Panc1 (cell line): ENCODE measurements around the gene CCN6. TPM values are rescaled to one million over a fixed set of nuclear protein-coding genes. Genes with fewer than 3 reads are reported as not detected.
A peak's percentile ranks its signal among the peaks of the same experiment; 100 is the strongest.

Experiments used
- ATAC-seq: fragments of 200-7000 bp; cut with Tn5 transposase; 2 replicates; pipeline ENCODE4 v1.9.1; 2020; ENCODE audit warnings: mild to moderate bottlenecking, moderate library complexity
- BruUV-seq: library from RNA; stranded (reverse); fragments of 400-500 nt; replicated peaks from 2 replicates; lab custom pipeline; 2021; lab: Mats Ljungman, UMichigan
- CTCF ChIA-PET: fragments of 300-600 bp; sonication (Branson Sonifier 250); formaldehyde crosslinking; loops from one replicate; lab custom pipeline; 2022; ENCODE audit warnings: antibody characterized with exemption; lab: Charles Lee
- POLR2A ChIA-PET: fragments of 300-600 bp; sonication (Branson Sonifier 250); formaldehyde crosslinking; loops from one replicate; lab custom pipeline; 2022; ENCODE audit warnings: antibody characterized with exemption; lab: Charles Lee
- DNase-seq: peaks from one replicate; pipeline ENCODE4 v3.0.0-alpha.2; 2010; ENCODE audit warnings: low read depth, low spot score
- H3K27ac ChIP-seq: 2 replicates; pipeline ENCODE4 v1.5.1; 2011; ENCODE audit warnings: mild to moderate bottlenecking, low read length, inconsistent platforms
- H3K27me3 ChIP-seq: fragments of 200-500 bp; sonication (Bioruptor generic); 2 replicates; pipeline ENCODE4 v1.6.0; 2014; ENCODE audit warnings: low read length, inconsistent platforms; ENCODE audit not compliant: control insufficient read depth, insufficient read depth
- H3K36me3 ChIP-seq: fragments of 200-500 bp; sonication (Bioruptor generic); 2 replicates; pipeline ENCODE4 v1.5.1; 2014; ENCODE audit warnings: inconsistent platforms, mild to moderate bottlenecking, low read length, moderate library complexity; ENCODE audit not compliant: control insufficient read depth, insufficient read depth
- H3K4me1 ChIP-seq: 2 replicates; pipeline ENCODE4 v1.5.1; 2011; ENCODE audit warnings: inconsistent platforms, mild to moderate bottlenecking, low read length, moderate library complexity; ENCODE audit not compliant: control insufficient read depth, insufficient read depth
- H3K4me3 ChIP-seq, 2 experiments: 2 replicates each; pipeline ENCODE4 v1.5.1; 2011 to 2012; ENCODE audit warnings: low read depth in 2 of 2, low read length in 2 of 2, mild to moderate bottlenecking in 2 of 2, inconsistent platforms in 1 of 2, moderate library complexity in 1 of 2
- H3K9me3 ChIP-seq: fragments of 200-500 bp; sonication (Bioruptor generic); 2 replicates; pipeline ENCODE4 v1.5.1; 2014; ENCODE audit warnings: low read depth, mild to moderate bottlenecking, inconsistent platforms, low read length, moderate library complexity; ENCODE audit not compliant: control insufficient read depth, insufficient read depth
- in situ Hi-C: cut with HindIII; loops from 2 replicates; pipeline ENCODE4 v1.10.0; 2016; ENCODE audit warnings: low sequenced_read_pairs, low pct_unique_long_range_greater_than_20kb
- intact Hi-C: fragments of 100-400 bp; cut with micrococcal nuclease; formaldehyde crosslinking; loops from one replicate; pipeline ENCODE4 v1.10.0; 2022; ENCODE audit not compliant: unreplicated experiment
- total RNA-seq: library from RNA; stranded (reverse); gene quantifications from one replicate; pipeline ENCODE4 v1.2.1, GENCODE V29; 2021; ENCODE audit not compliant: unreplicated experiment
- TF ChIP-seq, protein P1 (sequence below), 2 experiments: IDR thresholded peaks; 2 replicates each; pipeline ENCODE4 v1.6.1; 2011 to 2012; ENCODE audit warnings: low read depth in 2 of 2, control low read depth in 1 of 2, low read length in 1 of 2, mild to moderate bottlenecking in 1 of 2, moderate library complexity in 1 of 2; ENCODE audit not compliant: insufficient read depth in 1 of 2
- TF ChIP-seq, protein P2 (sequence below): fragments of 450-650 bp; IDR thresholded peaks from 2 replicates; pipeline ENCODE4 v1.5.1; 2017; ENCODE audit warnings: mild to moderate bottlenecking

CCN6 gene
- total RNA-seq, 1 experiment from 2014 or later, result 3.0 TPM

DNA sequence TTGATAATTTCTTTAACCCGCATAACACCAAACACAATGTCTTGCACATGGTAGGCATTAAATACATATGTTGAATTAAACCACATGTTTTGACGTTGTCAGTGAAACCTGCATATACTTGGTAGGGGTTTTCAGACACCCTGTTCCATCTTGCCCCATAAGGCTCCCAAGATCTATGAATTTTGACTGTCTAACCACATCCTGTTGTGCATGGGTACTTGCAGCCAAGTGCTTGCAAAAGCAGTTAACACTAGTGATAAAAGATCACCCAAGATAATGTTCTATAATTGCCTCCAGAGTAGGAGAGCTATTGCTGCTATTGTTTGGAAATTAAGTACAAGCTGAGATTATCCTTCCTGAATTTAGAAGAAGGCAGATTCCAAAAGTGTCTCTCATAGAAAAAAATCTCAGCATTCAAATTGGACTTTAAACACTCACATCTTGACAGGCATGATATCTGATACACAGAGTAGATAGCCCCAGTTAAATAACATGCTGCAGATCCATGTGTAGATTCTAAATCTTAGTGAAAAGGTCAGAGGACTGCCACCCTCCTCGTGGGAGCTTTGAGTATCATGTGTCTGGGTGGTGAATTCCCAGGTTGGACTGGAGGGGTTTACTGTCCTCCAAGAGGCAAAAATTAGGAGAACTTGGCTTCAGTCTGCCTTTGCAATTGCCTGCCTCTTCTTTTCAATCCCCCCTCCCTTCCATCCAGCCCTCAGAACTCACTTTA is 25.8 kb upstream of the CCN6 start:
- DNase-seq, result no peak
- intact Hi-C loops (no loop called here), in situ Hi-C loops (no loop called here)
- no peak for ATAC-seq
- TF ChIP-seq, protein P1, sequence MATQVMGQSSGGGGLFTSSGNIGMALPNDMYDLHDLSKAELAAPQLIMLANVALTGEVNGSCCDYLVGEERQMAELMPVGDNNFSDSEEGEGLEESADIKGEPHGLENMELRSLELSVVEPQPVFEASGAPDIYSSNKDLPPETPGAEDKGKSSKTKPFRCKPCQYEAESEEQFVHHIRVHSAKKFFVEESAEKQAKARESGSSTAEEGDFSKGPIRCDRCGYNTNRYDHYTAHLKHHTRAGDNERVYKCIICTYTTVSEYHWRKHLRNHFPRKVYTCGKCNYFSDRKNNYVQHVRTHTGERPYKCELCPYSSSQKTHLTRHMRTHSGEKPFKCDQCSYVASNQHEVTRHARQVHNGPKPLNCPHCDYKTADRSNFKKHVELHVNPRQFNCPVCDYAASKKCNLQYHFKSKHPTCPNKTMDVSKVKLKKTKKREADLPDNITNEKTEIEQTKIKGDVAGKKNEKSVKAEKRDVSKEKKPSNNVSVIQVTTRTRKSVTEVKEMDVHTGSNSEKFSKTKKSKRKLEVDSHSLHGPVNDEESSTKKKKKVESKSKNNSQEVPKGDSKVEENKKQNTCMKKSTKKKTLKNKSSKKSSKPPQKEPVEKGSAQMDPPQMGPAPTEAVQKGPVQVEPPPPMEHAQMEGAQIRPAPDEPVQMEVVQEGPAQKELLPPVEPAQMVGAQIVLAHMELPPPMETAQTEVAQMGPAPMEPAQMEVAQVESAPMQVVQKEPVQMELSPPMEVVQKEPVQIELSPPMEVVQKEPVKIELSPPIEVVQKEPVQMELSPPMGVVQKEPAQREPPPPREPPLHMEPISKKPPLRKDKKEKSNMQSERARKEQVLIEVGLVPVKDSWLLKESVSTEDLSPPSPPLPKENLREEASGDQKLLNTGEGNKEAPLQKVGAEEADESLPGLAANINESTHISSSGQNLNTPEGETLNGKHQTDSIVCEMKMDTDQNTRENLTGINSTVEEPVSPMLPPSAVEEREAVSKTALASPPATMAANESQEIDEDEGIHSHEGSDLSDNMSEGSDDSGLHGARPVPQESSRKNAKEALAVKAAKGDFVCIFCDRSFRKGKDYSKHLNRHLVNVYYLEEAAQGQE (IDR thresholded peaks at IDR 0.05; ENCODE audit: insufficient read depth in 1 of 2, low read depth in 2 of 2, low read length in 1 of 2), result no peak
- Histone ChIP-seq H3K4me3 (no peak overlapping the region), H3K4me1 (no peaks in the 10 kb centered on the region), H3K27me3 (peaks cover 13% of the 10 kb centered on the region; the same call in 1 of the 2 replicates), H3K36me3 (no peaks in the 10 kb centered on the region), H3K27ac (no peak overlapping the region), H3K9me3 (peaks cover 4% of the 10 kb centered on the region; the same call in 1 of the 2 replicates)
- POLR2A ChIA-PET, result no interaction called here
- CTCF ChIA-PET, result interaction anchor here (1.0 kb wide), 1 partner anchor 293 kb away, joined by 3 read pairs; no protein-coding TSS in a partner anchor
- no TSS peak for BruUV-seq

DNA sequence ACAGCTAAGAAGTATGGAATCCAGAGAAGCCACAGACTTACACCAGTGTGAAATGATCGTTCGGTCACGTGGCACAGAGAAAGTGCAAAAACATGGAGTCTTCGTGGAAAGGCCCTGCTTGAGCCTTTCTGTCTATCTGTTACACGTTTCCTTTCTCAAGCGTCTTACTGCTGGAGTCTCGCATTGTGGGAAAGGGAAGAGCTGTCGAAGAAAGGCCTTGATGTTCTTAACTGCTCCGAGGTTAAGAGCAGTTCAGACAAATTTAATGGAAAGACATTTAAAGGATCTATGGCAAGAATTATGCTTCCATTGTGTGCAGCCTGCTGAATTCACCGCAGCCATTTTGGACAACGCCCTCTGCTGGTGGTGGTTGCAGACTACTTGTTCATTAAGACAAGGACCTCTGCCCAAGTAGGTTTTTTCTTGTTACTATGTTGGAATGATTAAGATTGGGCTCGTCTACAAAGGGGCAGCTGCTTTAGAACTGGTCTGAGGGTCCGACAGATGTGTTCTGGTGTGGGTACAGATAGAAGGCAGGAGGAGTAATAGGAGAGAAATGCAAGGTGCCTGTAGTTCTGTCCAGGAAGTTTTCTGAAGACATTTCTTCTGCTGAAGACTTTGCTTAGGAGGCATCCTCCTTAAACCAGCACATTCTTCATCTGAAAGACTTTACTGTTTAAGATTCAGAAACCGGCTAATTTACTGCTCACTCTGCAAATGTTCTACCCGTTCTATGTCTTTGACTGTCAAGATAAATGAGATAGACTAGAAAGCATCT is 24.7 kb upstream of the CCN6 start:
- Histone ChIP-seq H3K4me3 (no peak overlapping the region), H3K27me3 (peaks cover 16% of the 10 kb centered on the region), H3K36me3 (no peaks in the 10 kb centered on the region), H3K4me1 (no peaks in the 10 kb centered on the region), H3K27ac (no peak overlapping the region), H3K9me3 (0 out of 2 replicates have a peak, but pooled peaks cover under 1% of the 10 kb centered on the region)
- in situ Hi-C loops (no loop called here), intact Hi-C loops (loop anchor here (1.0 kb wide), 1 partner anchor 319 kb away; no protein-coding TSS in a partner anchor)
- ChIA-PET POLR2A (no interaction called here), CTCF (interaction anchor here (1.0 kb wide), 1 partner anchor 294 kb away, joined by 3 read pairs; no protein-coding TSS in a partner anchor)
- TF ChIP-seq, protein P2, sequence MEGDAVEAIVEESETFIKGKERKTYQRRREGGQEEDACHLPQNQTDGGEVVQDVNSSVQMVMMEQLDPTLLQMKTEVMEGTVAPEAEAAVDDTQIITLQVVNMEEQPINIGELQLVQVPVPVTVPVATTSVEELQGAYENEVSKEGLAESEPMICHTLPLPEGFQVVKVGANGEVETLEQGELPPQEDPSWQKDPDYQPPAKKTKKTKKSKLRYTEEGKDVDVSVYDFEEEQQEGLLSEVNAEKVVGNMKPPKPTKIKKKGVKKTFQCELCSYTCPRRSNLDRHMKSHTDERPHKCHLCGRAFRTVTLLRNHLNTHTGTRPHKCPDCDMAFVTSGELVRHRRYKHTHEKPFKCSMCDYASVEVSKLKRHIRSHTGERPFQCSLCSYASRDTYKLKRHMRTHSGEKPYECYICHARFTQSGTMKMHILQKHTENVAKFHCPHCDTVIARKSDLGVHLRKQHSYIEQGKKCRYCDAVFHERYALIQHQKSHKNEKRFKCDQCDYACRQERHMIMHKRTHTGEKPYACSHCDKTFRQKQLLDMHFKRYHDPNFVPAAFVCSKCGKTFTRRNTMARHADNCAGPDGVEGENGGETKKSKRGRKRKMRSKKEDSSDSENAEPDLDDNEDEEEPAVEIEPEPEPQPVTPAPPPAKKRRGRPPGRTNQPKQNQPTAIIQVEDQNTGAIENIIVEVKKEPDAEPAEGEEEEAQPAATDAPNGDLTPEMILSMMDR, result peak; percentile 97
- TF ChIP-seq, protein P1 (IDR thresholded peaks at IDR 0.05; ENCODE audit: insufficient read depth in 1 of 2, low read depth in 2 of 2, low read length in 1 of 2), result no peak
- peak; percentile 81 for ATAC-seq
- DNase-seq, result peak; percentile 46
- no TSS peak for BruUV-seq
